Superior temporal gyrus (tissue), 1 donor: ENCODE results near the gene STK35.

ENCODE experiments used
- DNase-seq: peaks from one replicate; pipeline ENCODE4 v3.0.0-alpha.2; 2016; ENCODE audit errors: extremely low spot score

The STK35 gene

DNA sequence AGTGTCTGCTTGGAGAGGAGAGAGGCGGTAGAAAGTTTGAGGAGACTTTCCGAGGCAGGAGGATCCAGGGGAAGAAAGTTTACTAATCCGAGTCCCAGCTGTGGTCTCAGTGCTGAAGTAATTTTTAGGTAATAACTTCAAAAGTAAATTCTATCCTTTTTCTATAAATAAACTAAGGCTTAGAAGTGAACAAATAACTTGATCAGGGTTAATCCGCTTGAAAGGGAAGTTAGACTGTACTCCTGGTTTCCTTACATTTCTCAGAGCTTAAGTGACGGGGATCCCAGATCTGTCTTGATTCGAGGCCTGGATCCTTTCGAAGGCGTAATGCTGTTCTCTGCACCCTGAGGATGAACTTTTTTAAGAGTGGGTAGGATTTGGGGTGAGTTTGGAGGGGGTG, 2.6 kb downstream of the STK35 start:
- no peak for DNase-seq

DNA sequence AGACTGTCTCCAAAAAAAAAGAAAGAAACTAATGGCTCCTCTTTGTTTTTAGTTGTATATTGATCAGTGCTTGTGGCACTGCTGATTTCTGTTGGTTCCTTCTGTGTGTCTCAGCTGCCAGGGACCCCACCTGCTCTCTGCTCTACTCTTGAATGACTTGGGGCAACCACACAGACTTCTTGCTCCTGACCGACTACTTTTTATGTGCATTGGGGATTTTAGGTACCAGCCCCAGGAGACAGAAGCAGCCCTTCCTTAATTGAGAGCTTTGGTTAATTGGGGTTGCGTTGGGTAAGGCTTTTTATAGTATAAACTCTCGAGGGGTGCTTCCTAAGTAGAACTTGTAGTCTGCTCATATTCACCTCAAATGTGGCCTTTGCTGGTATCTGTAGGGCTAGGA, 6.9 kb downstream of the STK35 start:
- no peak for DNase-seq

DNA sequence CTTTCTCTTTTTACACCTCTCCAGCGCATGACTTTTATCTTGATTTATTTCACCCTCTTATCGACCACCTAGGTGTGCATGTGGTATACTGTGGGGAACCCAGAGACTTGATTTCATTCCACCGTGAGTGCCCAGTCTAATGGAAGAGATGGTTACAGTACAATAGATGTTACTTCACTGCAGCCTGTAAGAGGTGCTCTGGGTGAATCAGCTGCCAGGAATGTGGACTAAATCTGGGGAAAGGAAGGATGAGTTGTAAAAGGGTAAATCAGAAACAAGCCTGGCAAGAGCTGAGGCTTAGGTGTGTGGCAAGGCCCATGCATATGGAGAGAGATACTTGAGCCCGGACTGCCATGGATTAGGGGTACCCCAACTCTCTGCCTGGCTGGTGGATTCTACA, 7.4 kb downstream of the STK35 start:
- no peak for DNase-seq

DNA sequence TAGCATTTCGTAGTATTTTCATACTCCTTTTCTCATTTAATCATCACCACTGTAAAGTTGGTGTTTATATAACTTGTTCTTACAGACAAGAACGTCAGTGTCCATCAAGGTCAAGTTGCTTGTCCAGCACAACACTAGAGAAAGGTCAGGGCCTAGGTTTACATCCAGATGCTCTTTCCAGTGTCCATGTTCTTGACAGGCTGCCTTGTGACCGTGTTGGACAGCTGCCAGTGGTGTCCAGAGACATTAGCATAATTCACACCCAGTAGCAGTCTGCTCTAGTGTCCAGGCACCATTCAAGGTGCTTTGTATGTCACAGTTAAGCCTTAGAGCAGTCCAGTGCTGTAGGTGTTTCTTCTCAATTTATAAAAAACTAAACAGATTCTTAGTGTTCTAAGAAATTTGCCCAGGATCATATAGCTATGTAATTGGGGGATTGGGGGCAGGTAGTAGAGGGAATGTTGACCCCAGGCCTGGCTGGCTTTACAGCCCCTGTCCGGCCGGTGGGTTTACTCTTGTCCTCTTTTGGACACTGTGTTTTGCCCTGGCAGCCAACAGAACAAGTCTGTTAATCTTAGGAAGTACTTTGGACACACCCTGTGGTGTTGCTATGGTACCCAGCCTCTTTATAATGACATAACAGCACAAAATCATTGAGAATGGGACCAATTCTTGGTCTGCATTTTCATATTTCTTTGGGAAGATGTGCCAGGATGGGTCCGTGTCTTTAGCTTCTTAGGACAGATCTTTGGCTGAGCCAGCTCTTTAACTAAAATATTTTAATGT, 8.0 kb downstream of the STK35 start:
- peak; percentile 57 for DNase-seq

DNA sequence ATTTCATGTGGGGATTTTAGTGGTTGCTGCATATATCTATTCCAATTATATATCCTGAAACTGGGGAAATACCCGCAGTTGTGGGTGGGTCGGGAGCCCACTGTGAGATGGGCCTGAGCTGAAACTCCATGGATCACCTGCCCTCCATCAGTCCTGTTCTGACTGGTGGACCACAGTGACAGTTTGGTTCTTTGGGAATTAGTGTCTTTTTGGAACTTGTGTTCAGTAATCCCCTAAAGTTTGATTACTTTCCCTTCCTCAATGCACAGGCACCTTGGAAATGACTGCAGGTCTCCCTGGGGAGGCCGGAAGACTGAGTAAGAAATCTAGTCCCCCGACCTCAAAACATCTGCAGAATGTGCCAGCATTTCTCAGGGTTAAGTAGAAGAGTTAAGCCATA, 11.3 kb downstream of the STK35 start:
- DNase-seq = no peak

DNA sequence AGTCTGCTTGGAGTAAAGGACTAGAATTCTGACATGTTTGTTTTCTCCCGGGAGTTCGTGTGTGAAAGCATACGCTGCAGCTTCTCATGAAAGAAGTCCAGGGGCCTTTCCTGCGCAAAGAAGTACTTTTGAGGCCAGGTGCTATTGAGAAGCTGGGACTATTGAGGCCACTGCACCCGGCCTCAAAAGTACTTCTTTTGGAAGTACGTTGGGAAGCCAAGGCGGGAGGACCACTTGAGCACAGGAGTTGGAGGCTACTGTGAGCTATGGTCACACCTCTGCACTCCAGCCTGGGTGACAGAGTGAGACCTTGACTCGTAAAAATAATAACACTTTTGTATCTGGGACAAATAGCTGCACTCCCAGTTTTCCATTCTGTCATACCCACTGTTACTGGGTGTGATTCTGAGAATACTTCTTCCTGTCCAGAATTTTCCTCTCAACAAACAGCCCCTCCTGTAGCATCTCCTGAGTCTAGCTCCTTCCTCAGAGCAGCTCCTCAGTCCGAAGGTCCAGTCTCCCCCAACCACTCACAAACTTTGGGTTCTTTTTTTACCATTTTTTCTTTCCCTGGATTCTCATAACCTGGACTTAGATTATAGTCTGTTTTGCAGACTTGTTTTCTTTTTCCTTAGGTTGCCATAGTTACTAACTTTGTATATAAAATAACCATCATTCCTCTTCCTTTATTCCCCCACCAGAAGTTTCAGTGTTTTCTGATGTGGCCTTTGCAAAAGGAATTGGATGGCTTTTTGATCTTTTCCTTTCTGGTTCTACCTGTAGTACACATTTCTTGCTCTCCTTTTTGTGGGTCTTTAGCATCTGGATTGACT, 12.7 kb downstream of the STK35 start:
- DNase-seq = no peak

DNA sequence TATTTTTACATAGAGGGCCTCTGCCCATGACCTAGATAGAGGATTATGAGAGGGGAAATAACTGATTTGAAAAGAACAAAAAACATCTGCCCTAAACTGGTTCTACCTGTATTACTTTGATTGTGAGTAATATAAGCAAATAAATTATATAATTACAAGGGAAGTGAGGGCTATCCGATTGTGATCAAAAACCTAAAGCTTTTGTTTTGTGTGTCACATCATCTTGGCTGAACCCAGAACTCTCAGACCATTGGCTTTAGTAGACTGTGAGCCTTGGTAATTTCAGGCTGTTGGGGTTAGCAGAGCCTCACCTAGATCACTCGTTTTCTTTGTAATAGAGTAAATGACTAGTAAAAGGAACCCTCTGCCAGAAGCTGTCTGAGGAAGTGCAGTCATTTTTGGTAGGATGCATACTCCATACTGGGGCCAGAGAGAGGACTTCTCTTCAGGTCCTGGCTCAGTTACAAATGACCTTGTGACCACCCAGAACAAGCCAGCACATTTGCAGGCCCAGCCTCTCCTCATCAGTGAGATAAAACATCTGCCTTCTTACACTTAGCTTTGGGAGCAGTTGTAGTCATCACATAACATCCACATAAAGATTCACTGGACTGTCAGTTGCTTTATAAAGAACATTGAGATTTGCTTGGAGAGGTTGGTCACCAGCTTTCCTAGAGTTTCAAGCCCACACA, 13.5 kb downstream of the STK35 start:
- DNase-seq = no peak

DNA sequence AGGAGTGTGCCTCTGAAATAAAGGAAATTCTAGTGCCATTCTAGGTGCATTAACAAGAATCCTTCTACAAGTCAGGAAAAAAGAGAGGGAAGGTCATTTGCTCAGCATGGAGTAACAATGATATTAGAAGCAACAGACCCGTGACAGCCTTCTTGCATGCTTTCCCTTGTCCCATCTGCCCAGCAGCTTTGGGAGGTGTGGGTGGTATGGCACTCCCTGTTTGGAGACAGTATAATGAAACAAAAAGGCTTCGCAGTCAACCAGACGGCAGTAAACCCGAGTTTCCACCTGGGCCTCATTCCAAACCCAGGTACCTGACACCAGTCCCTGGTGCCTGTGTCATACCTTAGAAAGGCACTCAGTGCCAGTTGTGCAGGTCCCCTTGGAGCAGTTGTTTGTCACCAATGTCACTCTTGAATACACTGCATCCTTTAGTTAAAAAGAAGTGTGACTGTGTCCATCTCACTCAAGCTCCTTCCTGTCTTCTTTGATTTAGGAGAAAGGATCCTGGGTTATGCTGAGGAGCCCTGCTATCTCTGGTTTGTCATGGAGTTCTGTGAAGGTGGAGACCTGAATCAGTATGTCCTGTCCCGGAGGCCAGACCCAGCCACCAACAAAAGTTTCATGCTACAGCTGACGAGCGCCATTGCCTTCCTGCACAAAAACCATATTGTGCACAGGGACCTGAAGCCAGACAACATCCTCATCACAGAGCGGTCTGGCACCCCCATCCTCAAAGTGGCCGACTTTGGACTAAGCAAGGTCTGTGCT, 14.7 kb downstream of the STK35 start:
- no peak for DNase-seq

DNA sequence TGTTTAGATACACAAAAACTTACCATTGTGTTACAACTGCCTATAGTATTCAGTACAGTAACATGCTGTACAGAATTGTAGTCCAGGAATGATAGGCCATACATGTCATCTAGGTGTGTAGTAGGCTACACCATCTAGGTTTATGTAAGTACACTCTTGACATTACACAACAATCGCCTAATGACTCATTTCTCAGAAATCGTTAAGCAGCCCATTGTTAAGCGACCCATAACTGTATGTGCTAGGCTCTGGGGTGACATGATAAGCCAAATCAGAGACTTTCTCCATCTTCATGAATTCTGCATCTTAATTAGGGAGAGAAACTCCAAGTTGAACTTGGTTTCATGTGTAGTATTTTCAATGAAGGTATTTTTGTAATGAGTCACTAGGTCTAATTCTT, 17.2 kb downstream of the STK35 start:
- no peak for DNase-seq

DNA sequence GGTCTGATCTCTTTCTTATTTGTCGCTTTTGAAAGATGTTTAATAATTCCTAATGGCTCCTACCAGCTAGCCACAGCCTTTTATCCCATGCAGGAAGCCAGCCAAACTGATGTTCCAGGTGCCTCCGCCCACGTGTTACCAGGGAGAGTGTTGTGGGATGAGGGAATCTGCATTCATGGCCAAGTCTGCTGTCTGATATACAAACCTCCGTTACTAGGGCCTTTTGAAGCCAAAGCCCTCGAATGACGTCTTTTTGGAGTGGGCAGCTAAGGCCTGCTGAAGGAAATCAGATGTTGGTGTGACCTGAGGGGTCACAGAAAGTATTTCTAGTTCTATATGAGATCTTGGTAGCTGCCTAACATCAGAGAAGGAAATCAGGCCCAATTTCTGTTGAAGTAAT, 21.3 kb downstream of the STK35 start:
- no peak for DNase-seq

DNA sequence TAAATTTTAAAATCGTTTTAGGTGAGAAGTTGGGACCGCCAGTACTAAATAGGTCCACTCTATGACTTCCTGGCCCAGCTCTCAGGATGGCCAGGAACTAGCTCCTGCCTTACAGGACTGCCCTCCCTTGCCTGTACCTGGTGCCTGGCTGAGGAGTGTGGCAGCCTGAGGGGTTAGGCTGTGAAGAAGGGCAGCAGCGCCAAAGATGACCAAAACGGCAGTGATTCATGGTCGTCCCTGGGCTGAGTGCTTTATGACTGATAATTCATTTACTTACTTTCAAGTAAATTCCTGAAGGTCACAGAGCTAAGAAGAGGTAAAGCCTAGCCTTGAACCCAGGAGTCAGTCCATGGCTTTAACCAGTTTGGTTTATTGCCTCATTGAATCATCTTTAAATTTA, 22.1 kb downstream of the STK35 start:
- no peak for DNase-seq

DNA sequence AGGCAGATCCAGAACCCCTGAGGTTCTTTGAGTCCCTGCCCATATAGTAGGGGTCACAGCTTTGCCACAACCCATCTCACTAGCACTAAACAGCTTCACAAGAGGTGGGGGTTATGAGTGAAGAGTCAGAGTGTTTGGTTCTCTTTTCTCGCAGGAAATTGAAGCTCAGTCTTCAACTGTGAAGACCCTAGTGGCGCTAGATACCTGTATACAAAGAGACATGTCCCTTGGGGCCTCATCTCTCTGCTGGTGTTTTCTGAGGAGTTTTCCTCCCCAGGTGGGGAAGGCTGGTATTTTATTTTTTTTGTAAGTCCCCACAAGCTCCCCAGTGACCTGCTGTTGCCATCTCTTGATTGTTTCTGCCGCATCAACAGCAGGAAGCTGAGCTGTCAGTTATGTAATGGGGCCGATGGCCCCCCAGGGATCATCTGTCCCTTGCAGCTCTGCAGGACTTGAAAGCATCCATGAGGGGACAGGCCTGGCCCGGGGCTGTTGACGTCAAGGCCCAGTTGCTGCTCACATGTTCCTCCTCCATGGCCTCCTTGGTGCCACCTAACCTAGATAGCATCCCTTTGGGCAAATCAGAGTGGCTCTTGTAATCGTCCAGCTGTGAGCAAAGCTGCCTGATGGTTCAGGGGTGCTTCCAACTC, 23.1 kb downstream of the STK35 start:
- DNase-seq = no peak

DNA sequence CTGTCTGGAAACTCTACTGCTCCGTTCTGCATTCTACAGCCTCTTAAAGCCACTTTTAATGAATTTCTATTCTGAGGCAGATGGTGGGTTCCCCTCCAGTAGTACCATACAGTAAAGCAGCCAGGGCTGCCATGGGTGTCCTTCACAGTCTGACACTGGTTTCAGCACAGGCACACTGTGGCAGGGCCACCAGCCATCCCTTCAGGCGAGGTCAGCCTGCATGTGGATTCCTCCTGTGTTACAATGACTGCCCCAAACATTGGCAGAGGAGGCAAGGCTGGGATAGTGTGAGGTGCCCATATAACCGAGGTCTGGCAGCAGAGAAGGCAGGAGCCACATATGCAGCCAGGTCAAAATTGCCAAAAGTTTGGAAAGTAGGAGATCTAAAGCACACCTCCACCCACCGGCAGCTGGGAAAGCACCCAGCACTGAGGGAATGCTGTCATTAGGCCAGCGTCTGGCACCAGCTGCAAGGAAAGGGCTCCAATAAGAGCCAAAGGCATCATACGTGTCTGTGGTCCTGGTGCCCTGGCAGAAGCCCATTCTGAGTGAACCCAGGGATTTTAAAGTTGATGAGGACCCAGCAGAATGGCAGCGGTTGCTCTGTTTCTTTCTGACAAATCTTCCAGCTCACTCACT, 24.0 kb downstream of the STK35 start:
- DNase-seq = no peak

DNA sequence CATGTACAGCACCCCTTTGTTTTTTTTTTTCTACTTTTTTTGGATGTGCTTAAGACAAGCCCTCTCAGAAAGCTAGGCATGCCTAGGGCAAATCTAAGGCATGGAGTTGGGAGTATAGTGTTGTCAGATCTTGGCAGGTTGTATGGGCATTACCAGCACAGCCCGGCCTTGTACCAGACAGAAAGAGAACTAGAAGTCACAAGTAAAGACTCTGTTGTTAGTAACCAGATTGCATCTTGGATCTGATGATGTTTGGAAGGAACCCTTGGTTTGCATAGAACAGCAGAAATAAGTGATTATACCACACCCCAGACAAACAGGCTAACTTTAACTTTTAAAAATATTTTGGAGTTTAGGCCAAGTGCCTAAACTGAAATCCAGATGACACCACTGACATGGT, 25.6 kb downstream of the STK35 start:
- no peak for DNase-seq

DNA sequence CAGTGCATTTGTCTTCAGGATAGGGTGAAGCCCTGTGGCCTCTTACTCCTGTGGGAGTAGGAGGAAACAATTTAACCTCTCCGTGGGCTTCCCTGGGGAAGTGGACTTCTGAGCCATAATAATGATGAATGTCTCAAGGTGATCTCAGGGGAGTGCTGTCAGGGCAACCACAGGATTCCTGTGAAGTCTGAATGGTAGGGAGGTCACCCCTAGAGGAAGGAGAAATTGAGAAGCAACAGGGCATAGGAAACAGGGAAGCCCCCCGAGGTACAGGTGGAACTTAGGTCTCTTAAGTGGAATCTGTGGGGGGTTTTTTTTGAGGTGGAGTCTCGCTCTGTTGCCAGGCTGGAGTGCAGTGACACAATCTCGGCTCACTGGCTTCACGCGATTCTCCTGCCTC, 26.9 kb downstream of the STK35 start:
- no peak for DNase-seq

DNA sequence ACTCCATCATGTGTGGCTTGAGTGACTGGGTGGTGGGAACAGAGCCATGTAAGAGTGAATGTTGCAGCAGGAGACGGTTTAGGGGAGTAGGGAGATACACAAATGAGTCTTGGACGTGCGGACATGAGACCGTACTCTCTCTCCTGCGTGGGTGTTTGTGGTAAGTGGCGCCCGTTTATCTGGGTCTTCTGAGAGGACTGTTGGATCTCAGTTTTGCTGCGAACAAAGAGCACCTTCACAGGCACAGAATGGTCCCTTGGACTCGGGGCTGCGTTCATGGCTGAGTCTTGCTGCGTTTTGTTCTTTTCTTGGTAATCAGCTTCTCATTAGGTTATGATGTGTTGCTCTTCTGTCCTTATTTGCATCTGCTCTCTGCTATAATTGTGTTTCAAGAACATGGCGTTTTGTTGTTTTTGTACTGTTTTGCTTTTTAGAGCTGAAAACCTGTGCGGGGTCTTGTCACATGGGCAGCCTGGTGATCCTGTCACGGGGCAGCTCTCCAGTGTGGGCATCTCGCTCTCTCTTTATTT, 28.5 kb downstream of the STK35 start:
- peak; percentile 73 for DNase-seq

DNA sequence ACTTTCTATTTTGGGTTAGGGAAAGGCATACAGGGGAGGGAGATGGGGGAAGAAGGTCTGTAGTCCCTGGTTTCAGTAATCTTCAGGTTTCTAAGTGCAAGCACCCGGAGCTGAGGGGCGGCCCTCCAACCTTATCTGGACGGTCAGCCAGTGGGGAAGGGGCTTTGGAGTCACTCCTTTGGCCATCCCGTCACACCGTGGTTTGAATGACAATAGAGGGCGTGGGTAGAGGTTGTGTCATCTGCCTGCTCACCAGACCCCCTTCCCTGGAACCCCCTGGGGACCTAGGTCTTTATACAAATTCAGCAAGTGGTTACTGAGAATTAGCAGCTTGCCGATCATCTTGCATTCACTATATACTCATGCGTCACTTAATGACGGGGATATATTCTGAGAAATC, 29.1 kb downstream of the STK35 start:
- no peak for DNase-seq

DNA sequence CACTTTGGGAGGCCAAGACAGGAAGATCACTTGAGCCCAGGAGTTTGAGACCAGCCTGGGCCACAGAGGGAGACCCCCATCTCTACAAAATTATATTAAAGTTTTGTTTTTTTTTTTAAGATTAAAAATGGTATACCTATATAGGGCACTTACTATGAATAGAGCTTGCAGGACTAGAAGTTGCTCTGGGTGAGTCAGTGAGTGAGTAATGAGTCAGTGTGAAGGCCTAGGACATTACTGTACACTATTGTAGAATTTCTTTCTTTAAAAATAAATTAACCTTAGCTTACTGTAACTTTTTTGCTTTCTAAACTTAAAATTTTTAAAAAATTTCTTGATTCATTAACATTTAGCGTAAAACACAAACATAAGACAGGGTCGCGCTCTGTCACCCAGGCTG, 29.7 kb downstream of the STK35 start:
- DNase-seq = no peak

DNA sequence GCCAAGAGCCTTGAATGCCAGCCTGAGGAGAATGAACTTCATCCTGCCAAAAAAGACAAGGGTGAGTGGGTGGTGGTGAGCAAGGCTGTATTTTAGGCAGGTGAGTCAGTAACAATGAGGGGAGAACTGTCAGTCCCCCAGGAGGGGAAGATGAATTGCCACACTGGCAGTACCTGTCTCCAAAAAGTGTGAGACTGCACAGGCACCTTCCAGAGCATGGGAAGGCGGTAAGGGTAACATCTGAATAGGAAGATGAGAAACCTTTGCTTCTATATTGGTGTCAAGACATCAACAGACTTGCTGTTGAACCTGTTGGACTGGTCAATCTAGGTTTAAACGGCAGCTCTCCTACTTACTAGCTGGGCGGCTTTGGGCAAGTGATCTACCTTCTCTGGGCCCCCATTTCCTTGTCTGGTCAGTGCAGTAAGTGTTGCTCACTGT, 30.9 kb downstream of the STK35 start:
- DNase-seq = no peak

DNA sequence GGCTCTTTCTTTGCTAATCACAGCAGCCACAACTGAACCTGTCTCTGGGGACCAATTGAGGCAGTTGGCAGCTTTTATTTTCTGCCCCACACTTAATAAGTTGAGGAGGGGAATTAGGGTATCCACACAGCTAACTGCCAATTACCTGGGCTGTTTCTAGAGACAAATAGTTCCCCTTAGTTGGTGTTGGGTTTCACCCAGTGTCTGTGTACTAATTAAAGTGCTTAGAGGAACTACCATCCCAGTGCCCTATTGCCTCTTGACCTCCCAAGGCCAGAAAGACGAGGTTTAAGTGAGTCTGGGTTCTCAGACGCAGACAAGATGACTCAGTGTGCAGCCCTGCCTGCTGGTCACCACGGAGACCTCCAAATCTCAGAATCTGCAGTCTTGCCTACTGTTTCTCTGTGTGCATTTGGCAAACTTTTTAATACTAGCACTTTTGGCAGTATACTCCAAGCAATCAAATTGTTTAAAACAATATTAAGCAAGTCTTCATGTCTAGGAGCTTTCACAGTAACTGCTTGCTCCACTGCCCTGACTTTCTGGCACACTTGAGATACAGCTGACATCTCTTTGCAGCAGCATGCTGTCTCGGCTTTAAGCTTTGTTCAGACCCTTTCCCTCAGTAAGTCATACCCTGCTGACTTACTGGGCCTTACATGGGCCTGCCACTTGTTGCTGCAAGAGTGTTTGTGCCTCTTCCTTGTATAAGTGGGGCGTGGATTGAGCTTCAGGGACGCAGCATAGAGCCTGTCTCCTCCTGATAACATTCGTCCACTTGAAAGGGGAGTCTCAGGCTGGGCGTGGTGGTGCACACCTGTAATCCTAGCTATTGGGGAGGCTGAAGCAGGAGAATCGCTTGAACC, 31.9 kb downstream of the STK35 start:
- DNase-seq = no peak
